H1 (cell line): ENCODE measurements around the gene EFHC1.

ENCODE experiments used
- POLR2A ChIP-seq, 2 experiments: IDR thresholded peaks; 1 replicate in 1 of 2; 2 replicates in 1 of 2; pipeline ENCODE4 v1.6.1; 2011; ENCODE audit warnings: low read depth in 2 of 2, low read length in 2 of 2, mild to moderate bottlenecking in 2 of 2; ENCODE audit errors: control extremely low read depth in 1 of 2
- RXRA ChIP-seq: IDR thresholded peaks from 2 replicates; pipeline ENCODE4 v1.6.1; 2011; ENCODE audit warnings: low read depth, mild to moderate bottlenecking, low read length, moderate library complexity; ENCODE audit not compliant: insufficient read depth

- TF ChIP-seq RXRA (no peak), POLR2A (IDR thresholded peaks at IDR 0.05; ENCODE audit: control extremely low read depth in 1 of 2, low read depth in 2 of 2, low read length in 2 of 2) (no peak)
These were observed 20.4 kb upstream of the EFHC1 start for GRCh38 chr6:52399511-52400312.
